H1 (cell line): ENCODE data around the gene DMXL1. TPM values are rescaled to one million over a fixed set of nuclear protein-coding genes. Genes with fewer than 3 reads are reported as not detected.

ENCODE experiments used
- CTCF ChIA-PET: fragments of 300-600 bp; sonication (Branson Sonifier 250); formaldehyde crosslinking; loops from one replicate; lab custom pipeline; 2021; ENCODE audit not compliant: partially characterized antibody; lab: Charles Lee
- POLR2A ChIA-PET: fragments of 300-600 bp; sonication (Branson Sonifier 250); formaldehyde crosslinking; loops from one replicate; lab custom pipeline; 2021; ENCODE audit warnings: inconsistent platforms; ENCODE audit not compliant: partially characterized antibody; lab: Charles Lee
- DNase-seq, 2 experiments: peaks; one replicate each; pipeline versions ENCODE4 v3.0.0 to v3.0.0-alpha.2; 2010 to 2022; ENCODE audit warnings: low spot score in 2 of 2, low read depth in 1 of 2, mixed read lengths in 1 of 2
- FAIRE-seq: peaks from 2 replicates; lab custom pipeline; 2011; peaks lifted over from hg19 to GRCh38; lab: Jason Lieb, UNC
- H2AFZ ChIP-seq: 2 replicates; pipeline ENCODE4 v1.8.1; 2012; ENCODE audit warnings: low read length, inconsistent platforms
- H2AK5ac ChIP-seq: 2 replicates; pipeline ENCODE4 v1.6.1; 2013; ENCODE audit warnings: low read depth, low read length
- H2BK120ac ChIP-seq: replicated peaks from 2 replicates; pipeline ENCODE3; 2013; ENCODE audit warnings: low read depth, low read length, inconsistent platforms
- H2BK12ac ChIP-seq: 2 replicates; pipeline ENCODE4 v1.6.1; 2013; ENCODE audit warnings: low read depth, low read length
- H2BK15ac ChIP-seq: 2 replicates; pipeline ENCODE4 v1.6.1; 2013; ENCODE audit warnings: low read length
- H2BK20ac ChIP-seq: 2 replicates; pipeline ENCODE4 v1.6.1; 2013; ENCODE audit warnings: low read length
- H2BK5ac ChIP-seq: 2 replicates; pipeline ENCODE4 v1.6.1; 2013; ENCODE audit warnings: low read depth, low read length
- H3K14ac ChIP-seq: 2 replicates; pipeline ENCODE4 v1.6.1; 2013; ENCODE audit warnings: inconsistent platforms; ENCODE audit not compliant: insufficient read length
- H3K18ac ChIP-seq: 2 replicates; pipeline ENCODE4 v1.6.1; 2013; ENCODE audit warnings: low read length; ENCODE audit errors: extremely low read depth
- H3K23ac ChIP-seq: 2 replicates; pipeline ENCODE4 v1.6.1; 2013; ENCODE audit warnings: inconsistent platforms; ENCODE audit not compliant: insufficient read length
- H3K23me2 ChIP-seq: 2 replicates; pipeline ENCODE4 v1.6.1; 2013; ENCODE audit warnings: low read depth, low read length
- H3K27ac ChIP-seq: 2 replicates; pipeline ENCODE4 v1.6.1; 2011; ENCODE audit warnings: low read depth, low read length, inconsistent platforms
- H3K27me3 ChIP-seq, 4 experiments: replicated peaks in 1 of 4; 1 replicate in 1 of 4; 2 replicates in 3 of 4; pipeline versions ENCODE4 v1.6.1 to v1.8.1; 2011 to 2013; ENCODE audit warnings: low read length in 3 of 4, mild to moderate bottlenecking in 3 of 4, inconsistent platforms in 2 of 4, mixed read lengths in 2 of 4, moderate library complexity in 1 of 4; ENCODE audit not compliant: control insufficient read depth in 3 of 4, insufficient read depth in 3 of 4; ENCODE audit errors: extremely low read depth in 1 of 4
- H3K36me3 ChIP-seq, 4 experiments: 2 replicates each; pipeline versions ENCODE4 v1.6.1 to v1.8.1; 2011 to 2013; ENCODE audit warnings: mild to moderate bottlenecking in 4 of 4, low read length in 3 of 4, moderate library complexity in 2 of 4, control low read depth in 1 of 4, inconsistent platforms in 1 of 4; ENCODE audit not compliant: insufficient read depth in 4 of 4, control insufficient read depth in 2 of 4
- H3K4ac ChIP-seq: replicated peaks from 2 replicates; pipeline ENCODE3; 2013; ENCODE audit warnings: low read length, low read depth, mixed read lengths, inconsistent platforms; ENCODE audit not compliant: insufficient read length
- H3K4me1 ChIP-seq, 4 experiments: replicated peaks in 1 of 4; 1 replicate in 1 of 4; 2 replicates in 3 of 4; pipeline versions ENCODE4 v1.6.1 to v1.8.1; 2011 to 2013; ENCODE audit warnings: low read length in 3 of 4, inconsistent platforms in 2 of 4, mixed read lengths in 1 of 4; ENCODE audit not compliant: insufficient read depth in 4 of 4, control insufficient read depth in 3 of 4
- H3K4me2 ChIP-seq, 2 experiments: 2 replicates each; pipeline versions ENCODE4 v1.6.1 to v1.8.1; 2011 to 2013; ENCODE audit warnings: low read depth in 2 of 2, low read length in 2 of 2, control low read depth in 1 of 2, inconsistent platforms in 1 of 2, mild to moderate bottlenecking in 1 of 2; ENCODE audit not compliant: insufficient read depth in 1 of 2
- H3K4me3 ChIP-seq, 4 experiments: fragments of 200-600, 300-600 bp in 1 of 4; sonication (generic), shearing (Covaris generic), sonication (Bioruptor Twin) in 1 of 4; 2 replicates each; pipeline versions ENCODE4 v1.5.1 to v1.8.1; 2011 to 2016; ENCODE audit warnings: low read length in 4 of 4, low read depth in 3 of 4, control low read depth in 2 of 4, inconsistent platforms in 2 of 4, mild to moderate bottlenecking in 2 of 4, mixed read lengths in 1 of 4, moderate library complexity in 1 of 4; ENCODE audit not compliant: insufficient read depth in 2 of 4; ENCODE audit errors: extremely low read depth in 1 of 4
- H3K56ac ChIP-seq: replicated peaks from 2 replicates; pipeline ENCODE3; 2013; ENCODE audit warnings: low read depth, mild to moderate bottlenecking, mixed read lengths, low read length, inconsistent platforms; ENCODE audit not compliant: insufficient read length
- H3K79me1 ChIP-seq: 2 replicates; pipeline ENCODE4 v1.6.1; 2013; ENCODE audit warnings: low read depth, low read length, control low read depth
- H3K79me2 ChIP-seq, 2 experiments: 2 replicates each; pipeline versions ENCODE4 v1.6.1 to v1.8.1; 2012 to 2013; ENCODE audit warnings: low read length in 2 of 2, mild to moderate bottlenecking in 2 of 2, inconsistent platforms in 1 of 2; ENCODE audit not compliant: insufficient read depth in 2 of 2, control insufficient read depth in 1 of 2
- H3K9ac ChIP-seq, 4 experiments: replicated peaks in 1 of 4; 1 replicate in 1 of 4; 2 replicates in 3 of 4; pipeline versions ENCODE4 v1.6.1 to v1.8.1; 2011 to 2013; ENCODE audit warnings: low read depth in 3 of 4, low read length in 3 of 4, control low read depth in 2 of 4, mild to moderate bottlenecking in 2 of 4, moderate library complexity in 2 of 4, inconsistent platforms in 1 of 4; ENCODE audit errors: extremely low read depth in 1 of 4
- H3K9me3 ChIP-seq, 2 experiments: 2 replicates each; pipeline versions ENCODE4 v1.6.1 to v1.8.1; 2012 to 2013; ENCODE audit warnings: mild to moderate bottlenecking in 2 of 2, moderate library complexity in 2 of 2, control low read depth in 1 of 2, inconsistent platforms in 1 of 2, low read depth in 1 of 2, low read length in 1 of 2, mixed read lengths in 1 of 2; ENCODE audit not compliant: insufficient read depth in 2 of 2
- H4K20me1 ChIP-seq, 2 experiments: replicated peaks in 1 of 2; 2 replicates each; pipeline versions ENCODE3 to v1.8.1; 2011 to 2013; ENCODE audit warnings: inconsistent platforms in 2 of 2, low read length in 2 of 2, mild to moderate bottlenecking in 1 of 2; ENCODE audit not compliant: insufficient read depth in 2 of 2, control insufficient read depth in 1 of 2
- H4K5ac ChIP-seq: 2 replicates; pipeline ENCODE4 v1.6.1; 2013; ENCODE audit warnings: low read length, low read depth, mixed read lengths, inconsistent platforms; ENCODE audit not compliant: insufficient read length
- H4K8ac ChIP-seq: 2 replicates; pipeline ENCODE4 v1.8.0; 2013; ENCODE audit warnings: mild to moderate bottlenecking, moderate library complexity, low read length, inconsistent platforms; ENCODE audit not compliant: insufficient read depth; ENCODE audit errors: extremely low read depth
- H4K91ac ChIP-seq: replicated peaks from 2 replicates; pipeline ENCODE3; 2013; ENCODE audit warnings: low read length, mixed read lengths, inconsistent platforms; ENCODE audit not compliant: insufficient read length
- BACH1 ChIP-seq: IDR thresholded peaks from 2 replicates; pipeline ENCODE4 v1.6.1; 2012; ENCODE audit warnings: low read length, improper control_type of control experiment
- CBX5 ChIP-seq: fragments of 300-800, 300-1000 bp; sonication (generic); IDR thresholded peaks from 2 replicates; pipeline ENCODE4 v1.7.1; 2016; ENCODE audit warnings: antibody characterized with exemption, low read length, low read depth
- FOSL1 ChIP-seq: IDR thresholded peaks from 2 replicates; pipeline ENCODE4 v1.6.1; 2011; ENCODE audit warnings: mild to moderate bottlenecking, low read depth, low read length, moderate library complexity; ENCODE audit not compliant: insufficient read depth
- GTF2F1 ChIP-seq: IDR thresholded peaks from 2 replicates; pipeline ENCODE4 v1.6.1; 2012; ENCODE audit warnings: low read depth, low read length, improper control_type of control experiment, borderline replicate concordance
- HDAC6 ChIP-seq: IDR thresholded peaks from one replicate; pipeline ENCODE4 v1.7.1; 2012; ENCODE audit warnings: low read depth, mild to moderate bottlenecking, inconsistent platforms, low read length, moderate library complexity
- SP4 ChIP-seq: IDR thresholded peaks from 2 replicates; pipeline ENCODE4 v1.6.1; 2012; ENCODE audit warnings: low read length, inconsistent platforms
- TAF1 ChIP-seq: IDR thresholded peaks from 2 replicates; pipeline ENCODE4 v1.6.1; 2011; ENCODE audit warnings: mild to moderate bottlenecking, low read depth, low read length
- TCF12 ChIP-seq: IDR thresholded peaks from 2 replicates; pipeline ENCODE4 v1.6.1; 2011; ENCODE audit warnings: low read depth, mild to moderate bottlenecking, low read length
- WGBS, 2 experiments: shearing (Covaris generic) in 1 of 2; methylation state at CpG; one replicate each; pipeline versions ENCODE4 v1.1.6 to v1.1.7; 2013 to 2015; ENCODE audit warnings: low lambda C conversion rate in 2 of 2, mixed read lengths in 2 of 2, inconsistent platforms in 1 of 2, low coverage in 1 of 2, missing lambda C conversion rate in 1 of 2; ENCODE audit not compliant: insufficient replicate concordance in 2 of 2, insufficient coverage in 1 of 2, insufficient read length in 1 of 2; ENCODE audit errors: extremely low coverage in 1 of 2, missing lambda C conversion rate in 1 of 2; 5-methylcytosine and 5-hydroxymethylcytosine counted together
- polyA plus RNA-seq, 7 experiments: library from polyadenylated mRNA; depleted of rRNA in 3 of 7; stranded (reverse) in 5 of 7; unstranded in 2 of 7; fragments of >200 nt in 5 of 7; fragments of 200-250 nt in 2 of 7; gene quantifications; 1 replicate in 5 of 7; 2 replicates in 1 of 7; 4 replicates in 1 of 7; pipeline versions ENCODE4 v1.2.1 to v1.2.3, GENCODE V29; 2011 to 2013; ENCODE audit warnings: missing spikeins in 2 of 7, mixed read lengths in 2 of 7
- total RNA-seq: library from RNA; stranded (reverse); fragmentation: NEBNext Ultra II Directional; extraction: Animal tissue kit (Norgen Biotek cat#: 25700); gene quantifications from 2 replicates; pipeline ENCODE4 v1.2.1, GENCODE V29; 2021

DMXL1 gene
- total and polyA plus RNA-seq, 2 of the 8 experiments (the other 6 are each of a cell fraction or from before 2014, with no cell fraction given): 10.1 to 43.9 TPM

DNA sequence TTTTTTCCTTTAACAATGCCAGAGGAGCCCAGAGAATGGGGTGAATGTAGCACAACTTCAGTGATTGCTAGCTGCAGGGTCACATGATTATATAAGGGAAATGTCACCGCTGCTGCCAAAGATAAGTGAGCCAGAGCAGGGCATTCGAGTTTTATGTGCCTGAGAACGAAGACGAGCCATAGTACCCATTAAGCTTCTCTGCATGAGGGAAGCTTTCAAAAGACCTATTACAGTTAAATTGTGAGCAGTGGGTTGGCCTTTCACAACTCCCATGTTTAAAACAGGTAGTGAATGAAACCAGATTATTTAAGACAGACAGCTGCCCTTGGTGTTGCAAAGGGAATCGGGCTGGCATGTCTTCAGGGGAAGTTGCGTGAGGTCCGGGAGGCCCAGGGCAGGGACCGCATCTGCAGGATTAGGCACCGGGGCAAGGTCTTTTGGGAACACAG, 202.5 kb downstream of the DMXL1 start:
- Histone ChIP-seq H3K27ac (no peak overlapping the region), H3K18ac (no peak overlapping the region), H4K8ac (no peak overlapping the region), H3K14ac (no peak overlapping the region), H2AK5ac (no peak overlapping the region), H2BK120ac (no peak overlapping the region), H3K23me2 (peaks cover 7% of the 10 kb centered on the region), H2AFZ (no peak overlapping the region), H3K4me1 (peaks cover 0 to 2% (median under 1%) of the 10 kb centered on the region in 4 experiments; a peak in 2 of 7 replicates), H2BK5ac (no peak overlapping the region), H3K79me2 (0 out of 4 replicates have a peak, but pooled peaks cover 0 to 7% of the 10 kb centered on the region in 2 experiments), H2BK12ac (no peak overlapping the region), H3K9ac (no peak overlapping the region), H3K9me3 (no peaks in the 10 kb centered on the region), H3K4ac (no peak overlapping the region), H3K36me3 (no peaks in the 10 kb centered on the region), H3K79me1 (peaks cover 9% of the 10 kb centered on the region; the same call in 1 of the 2 replicates), H2BK20ac (no peak overlapping the region), H3K4me3 (no peak overlapping the region), H2BK15ac (no peak overlapping the region), H3K23ac (no peak overlapping the region), H4K20me1 (peaks cover 0 to 5% of the 10 kb centered on the region in 2 experiments), H3K56ac (no peak overlapping the region), H3K27me3 (no peaks in the 10 kb centered on the region), H4K91ac (no peak overlapping the region), H3K4me2 (no peak overlapping the region), H4K5ac (no peak overlapping the region)
- CTCF ChIA-PET: interaction anchor here (0.8 to 3.1 kb wide), 7 partner anchors 9 to 286 kb away, joined by 3 to 13 read pairs (median 4); no protein-coding TSS in a partner anchor
- 91% methylated on average over 9 of the region's 9 CpGs; no CpG with 5 or more reads in 1 of the 2 experiments for WGBS, 2 experiments
- POLR2A ChIA-PET: interaction anchor here (1.2 kb wide), 1 partner anchor 9 kb away, joined by 4 read pairs; no protein-coding TSS in a partner anchor
- DNase-seq (no peak), FAIRE-seq (no peak)
- TF ChIP-seq CBX5 (no peak), FOSL1 (no peak), HDAC6 (no peak), SP4 (no peak), GTF2F1 (no peak), TAF1 (no peak), TCF12 (no peak), BACH1 (no peak)
